A673 (cell line): ENCODE data around the gene MPPE1.

ENCODE experiments used
- EZH2 ChIP-seq: fragments of 200-600 bp; sonication (generic); IDR thresholded peaks from 2 replicates; pipeline ENCODE4 v1.6.1; 2017; ENCODE audit warnings: borderline replicate concordance, low read depth, mild to moderate bottlenecking, mixed read lengths, antibody characterized with exemption, low read length; ENCODE audit not compliant: poor library complexity, severe bottlenecking
- TF ChIP-seq, protein P1 (sequence below): fragments of 300-800, 200-600 bp; sonication (generic); conservative IDR thresholded peaks from 2 replicates; pipeline ENCODE4 v1.5.1; 2017; ENCODE audit warnings: low read depth, mild to moderate bottlenecking, antibody characterized with exemption, low read length, moderate library complexity, mixed read lengths

DNA sequence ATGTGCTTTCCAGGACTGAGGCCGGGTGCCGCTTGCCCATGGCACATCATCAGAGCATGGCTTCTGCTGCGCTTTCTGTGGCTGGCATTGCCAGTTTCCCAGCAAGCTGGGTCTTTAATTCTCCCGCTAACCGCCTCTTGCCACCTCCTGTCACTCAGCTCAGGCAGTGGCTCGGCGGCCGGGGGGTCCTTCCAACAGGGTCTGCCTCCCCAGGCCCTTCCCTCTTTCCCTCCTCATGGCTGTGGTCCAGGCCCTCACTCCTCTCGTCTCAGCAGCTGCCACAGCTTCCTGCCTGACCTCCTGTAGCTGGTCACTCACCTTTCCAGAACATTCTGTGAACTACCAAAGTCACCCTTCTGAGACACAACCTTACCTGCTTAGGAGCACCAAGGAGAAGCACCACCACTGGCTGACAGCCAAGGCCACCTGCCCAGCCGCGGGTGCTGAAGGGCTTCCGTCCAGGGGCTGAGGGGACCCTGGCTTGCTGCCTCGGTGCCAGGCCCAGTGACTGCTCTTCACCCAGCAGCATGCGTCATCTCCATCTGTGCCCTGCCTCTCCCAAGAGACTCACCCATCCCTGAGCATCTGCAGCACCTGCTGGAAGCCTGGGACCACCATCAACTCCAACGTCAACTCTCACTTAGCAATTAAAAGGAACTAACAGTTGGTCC, 34.3 kb downstream of the MPPE1 start:
- TF ChIP-seq, protein P1, sequence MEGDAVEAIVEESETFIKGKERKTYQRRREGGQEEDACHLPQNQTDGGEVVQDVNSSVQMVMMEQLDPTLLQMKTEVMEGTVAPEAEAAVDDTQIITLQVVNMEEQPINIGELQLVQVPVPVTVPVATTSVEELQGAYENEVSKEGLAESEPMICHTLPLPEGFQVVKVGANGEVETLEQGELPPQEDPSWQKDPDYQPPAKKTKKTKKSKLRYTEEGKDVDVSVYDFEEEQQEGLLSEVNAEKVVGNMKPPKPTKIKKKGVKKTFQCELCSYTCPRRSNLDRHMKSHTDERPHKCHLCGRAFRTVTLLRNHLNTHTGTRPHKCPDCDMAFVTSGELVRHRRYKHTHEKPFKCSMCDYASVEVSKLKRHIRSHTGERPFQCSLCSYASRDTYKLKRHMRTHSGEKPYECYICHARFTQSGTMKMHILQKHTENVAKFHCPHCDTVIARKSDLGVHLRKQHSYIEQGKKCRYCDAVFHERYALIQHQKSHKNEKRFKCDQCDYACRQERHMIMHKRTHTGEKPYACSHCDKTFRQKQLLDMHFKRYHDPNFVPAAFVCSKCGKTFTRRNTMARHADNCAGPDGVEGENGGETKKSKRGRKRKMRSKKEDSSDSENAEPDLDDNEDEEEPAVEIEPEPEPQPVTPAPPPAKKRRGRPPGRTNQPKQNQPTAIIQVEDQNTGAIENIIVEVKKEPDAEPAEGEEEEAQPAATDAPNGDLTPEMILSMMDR: no peak
- TF ChIP-seq EZH2: no peak
